ENCODE data around the gene FXYD2.

The FXYD2 gene

GRCh38 chr11:117796872-117797529, 27.5 kb downstream of the FXYD2 start, which contains the start of gene DSCAML1:
DSCAML1 (minus strand) TSS chr11:117797216; CDS start chr11:117797079, 137 bp downstream.
- DNase-seq (ENCODE audit: low read depth in 3 of 3) = peak in 1 of 3 experiments; percentile 25

- DNase-seq (ENCODE audit: low read depth in 3 of 3) = no peak
Measured at GRCh38 chr11:117796456-117796871, 28.1 kb downstream of the FXYD2 start.

GRCh38 chr11:117795638-117796455, 28.7 kb downstream of the FXYD2 start:
- DNase-seq (ENCODE audit: low read depth in 3 of 3) = no peak

- no peak for DNase-seq (ENCODE audit: low read depth in 3 of 3)
Measured at GRCh38 chr11:117794772-117795629, 29.5 kb downstream of the FXYD2 start.

GRCh38 chr11:117794135-117794534, 30.4 kb downstream of the FXYD2 start:
- no peak for DNase-seq (ENCODE audit: low read depth in 3 of 3)

- DNase-seq (ENCODE audit: low read depth in 3 of 3) = no peak
Measured at GRCh38 chr11:117793583-117793982, 31.0 kb downstream of the FXYD2 start.

GRCh38 chr11:117792992-117793391, 31.6 kb downstream of the FXYD2 start:
- no peak for DNase-seq (ENCODE audit: low read depth in 3 of 3)

- no peak for DNase-seq (ENCODE audit: low read depth in 3 of 3)
Measured at GRCh38 chr11:117792241-117792640, 32.3 kb downstream of the FXYD2 start.

GRCh38 chr11:117790279-117790678, 34.3 kb downstream of the FXYD2 start:
- no peak for DNase-seq (ENCODE audit: low read depth in 3 of 3)

- DNase-seq (ENCODE audit: low read depth in 3 of 3) = no peak
Measured at GRCh38 chr11:117789241-117789640, 35.3 kb downstream of the FXYD2 start.

GRCh38 chr11:117786135-117786870, 38.2 kb downstream of the FXYD2 start:
- DNase-seq (ENCODE audit: low read depth in 3 of 3) = no peak

- no peak for DNase-seq (ENCODE audit: low read depth in 3 of 3)
Measured at GRCh38 chr11:117782101-117782500, 42.4 kb downstream of the FXYD2 start.

GRCh38 chr11:117781627-117782026, 42.9 kb downstream of the FXYD2 start:
- no peak for DNase-seq (ENCODE audit: low read depth in 3 of 3)

GRCh38 chr11:117780456-117780855, 44.1 kb downstream of the FXYD2 start:
- DNase-seq (ENCODE audit: low read depth in 3 of 3) = no peak

GRCh38 chr11:117774553-117774952, 50.0 kb downstream of the FXYD2 start:
- DNase-seq (ENCODE audit: low read depth in 3 of 3) = no peak

GRCh38 chr11:117772360-117772759, 52.2 kb downstream of the FXYD2 start:
- DNase-seq (ENCODE audit: low read depth in 3 of 3) = no peak

- DNase-seq (ENCODE audit: low read depth in 3 of 3) = no peak
Measured at GRCh38 chr11:117771841-117772240, 52.7 kb downstream of the FXYD2 start.

GRCh38 chr11:117771197-117771596, 53.3 kb downstream of the FXYD2 start:
- DNase-seq (ENCODE audit: low read depth in 3 of 3) = no peak

GRCh38 chr11:117770061-117770460, 54.5 kb downstream of the FXYD2 start:
- DNase-seq (ENCODE audit: low read depth in 3 of 3) = no peak
